Cerebellar nuclear complex (tissue), 1 donor: Measurements from ENCODE around the gene GFRAL.
"Not testable (repeated sequence)": the region's sequence is repeated elsewhere in the genome, so short reads cannot be mapped to it uniquely, and the experiment has no call there.

Experiments used
- DNase-seq, 2 experiments: peaks; one replicate each; lab custom pipeline; 2025; lab: John Stamatoyannopoulos, UW

The GFRAL gene

DNA sequence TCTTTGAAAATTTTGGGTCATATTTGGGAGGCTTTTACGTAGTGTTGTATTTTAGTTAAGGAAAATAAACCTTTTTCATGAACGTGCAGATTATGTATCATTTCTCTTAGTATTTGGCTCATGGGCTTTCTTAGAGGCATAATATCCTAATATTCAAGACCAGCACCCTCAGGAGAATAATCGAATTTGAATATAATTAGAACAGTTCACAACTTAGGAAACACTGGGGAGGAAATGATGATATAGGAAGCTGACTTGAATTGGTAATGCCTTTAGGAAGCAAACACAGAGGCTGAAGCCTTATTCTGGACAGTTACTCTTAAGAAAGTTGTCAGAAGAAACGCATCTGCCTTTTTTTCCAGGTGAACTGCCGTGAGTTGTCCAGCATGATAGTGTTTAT is at the start of gene GFRAL:
Gene GFRAL, plus strand, starts transcription at position 301 of the 400 bp plus-strand sequence. Its CDS starts 86 bp downstream, at position 387.
- DNase-seq = no peak

DNA sequence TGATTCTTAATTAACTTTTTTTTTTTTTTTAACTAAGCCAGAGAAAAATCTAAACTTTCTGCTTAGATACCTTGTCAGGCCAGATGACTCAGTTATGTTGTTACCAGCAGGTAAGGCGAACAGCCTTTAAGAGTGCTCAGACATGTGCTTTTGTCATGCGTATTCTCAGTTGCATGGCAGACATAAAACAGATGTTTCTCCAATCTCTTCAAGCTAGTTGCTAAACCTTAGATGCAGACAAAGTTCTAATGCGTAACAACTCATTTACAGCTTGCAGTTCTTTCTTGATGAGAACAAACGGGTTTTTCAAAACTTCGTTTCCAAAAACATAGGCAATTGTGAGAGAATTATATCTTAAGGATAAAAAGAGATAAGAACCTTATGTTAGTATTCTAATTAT is 49.6 kb upstream of the GFRAL start:
- no peak for DNase-seq

DNA sequence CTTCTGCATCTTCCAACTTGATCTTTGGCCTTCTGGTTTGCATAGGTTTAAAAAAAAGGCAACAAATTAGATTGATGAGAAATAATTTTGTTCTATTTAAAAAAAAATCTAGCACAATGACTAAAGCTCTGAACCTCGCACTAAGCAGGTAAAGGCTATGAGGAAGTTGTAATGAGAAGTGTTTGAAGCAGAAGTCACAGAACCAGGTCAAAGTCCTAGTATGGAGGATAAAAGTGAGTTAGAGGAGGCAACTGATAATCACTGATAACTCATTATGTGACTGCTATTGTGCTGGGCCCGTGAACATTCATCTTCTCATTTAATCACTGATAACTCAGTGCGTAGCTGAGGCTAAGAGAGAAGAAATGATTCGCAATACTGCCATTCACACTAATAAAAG is 46.1 kb upstream of the GFRAL start:
- no peak for DNase-seq

- no peak for DNase-seq
Observed at GRCh38 chr6:55282115-55282514, 45.2 kb upstream of the GFRAL start.

DNA sequence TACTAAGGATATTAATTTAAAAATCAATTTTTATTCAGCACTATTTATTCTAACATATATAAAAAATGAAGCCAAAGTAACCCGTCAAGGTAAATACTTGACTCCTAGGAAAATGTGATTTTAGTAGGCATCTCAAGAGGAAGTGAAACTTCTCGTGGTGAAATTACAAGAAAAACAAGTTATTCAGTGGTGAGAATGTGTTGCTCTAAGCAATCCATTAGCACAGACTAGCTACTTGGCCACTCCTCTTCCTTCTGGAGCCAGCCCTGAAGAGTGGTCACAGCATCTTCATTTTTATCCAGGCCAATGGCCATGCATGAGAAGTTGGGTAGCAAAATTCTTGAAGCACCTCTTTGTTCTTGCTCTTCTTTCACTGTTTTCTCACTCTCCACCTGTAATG is 40.4 kb upstream of the GFRAL start:
- no peak for DNase-seq

DNA sequence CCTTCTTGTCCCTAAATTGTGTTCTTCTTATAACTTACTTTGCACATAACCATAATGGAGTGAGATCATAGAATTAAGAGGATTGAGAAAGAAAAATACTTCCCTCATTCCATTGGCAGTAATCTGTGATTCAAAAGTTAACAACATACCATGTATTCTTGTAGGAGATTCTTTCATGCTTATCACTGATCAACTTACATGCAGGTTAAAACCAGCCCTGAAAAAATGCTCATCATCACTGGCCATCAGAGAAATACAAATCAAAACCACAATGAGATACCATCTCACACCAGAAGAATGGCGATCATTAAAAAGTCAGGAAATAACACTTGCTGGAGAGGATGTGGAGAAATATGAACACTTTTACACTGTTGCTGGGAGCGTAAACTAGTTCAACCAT is 36.5 kb upstream of the GFRAL start:
- DNase-seq = no peak

GRCh38 chr6:55293116-55293515 is 34.2 kb upstream of the GFRAL start:
- no peak for DNase-seq

GRCh38 chr6:55297214-55297613 is 30.1 kb upstream of the GFRAL start:
- not testable (repeated sequence) for DNase-seq

- DNase-seq = no peak
Observed at GRCh38 chr6:55299286-55299985, 27.8 kb upstream of the GFRAL start.

- no peak for DNase-seq
Observed at GRCh38 chr6:55304747-55305146, 22.5 kb upstream of the GFRAL start.

DNA sequence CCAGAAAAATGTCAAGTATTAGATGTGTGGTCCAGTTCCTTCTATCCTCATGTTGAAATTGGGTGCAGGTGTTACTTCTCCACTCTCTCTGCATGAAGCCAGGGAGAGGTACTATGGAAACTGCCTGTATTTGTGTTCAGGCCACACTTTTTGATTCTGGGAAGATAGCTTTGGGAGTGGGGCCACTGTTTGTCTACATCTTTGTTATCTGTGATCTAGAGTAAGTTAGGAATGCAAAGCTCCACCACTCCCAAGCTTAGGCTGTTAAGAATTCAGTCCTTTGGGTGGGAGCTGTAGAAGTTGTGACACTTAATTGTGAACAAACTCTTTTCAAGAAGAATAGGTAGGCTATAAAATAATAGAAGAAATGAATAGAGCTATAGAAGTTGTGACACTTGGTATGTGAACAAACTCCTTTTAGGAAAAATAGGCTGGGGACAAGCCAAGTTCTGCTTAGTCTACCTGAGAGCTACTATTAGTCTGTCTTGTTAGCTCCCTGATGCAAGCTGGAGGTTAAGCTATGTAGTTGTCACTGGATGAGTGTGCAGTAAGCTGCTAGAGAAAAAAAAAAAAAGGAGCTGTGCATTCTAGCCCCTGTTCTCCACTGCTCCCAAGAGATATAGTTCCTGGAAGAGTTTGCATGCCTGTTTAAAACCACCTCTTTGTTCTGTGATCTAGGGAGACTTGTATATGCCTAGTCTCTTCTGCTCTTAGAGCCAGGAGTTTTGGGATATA is 7.1 kb upstream of the GFRAL start:
- no peak for DNase-seq

GRCh38 chr6:55320696-55321086 is 6.6 kb upstream of the GFRAL start:
- no peak for DNase-seq

GRCh38 chr6:55377150-55377549 is 49.9 kb downstream of the GFRAL start:
- no peak for DNase-seq

DNA sequence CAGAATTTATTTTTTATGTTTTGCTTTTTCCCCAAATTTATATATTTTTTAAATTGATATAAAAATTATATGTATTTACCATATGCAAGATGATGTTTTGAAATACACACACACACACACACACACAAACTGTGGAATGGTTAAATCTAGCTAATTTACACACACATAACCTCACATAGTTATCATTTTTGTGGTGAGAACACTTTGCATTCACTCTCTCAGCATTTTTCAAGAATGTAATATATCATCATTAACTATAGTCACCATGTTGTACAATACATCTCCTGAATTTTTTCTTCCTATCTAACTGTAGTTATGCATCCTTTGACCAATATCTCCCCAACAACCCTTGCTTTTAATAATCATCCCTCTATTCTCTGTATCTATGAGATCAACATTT is 52.2 kb downstream of the GFRAL start:
- no peak for DNase-seq

DNA sequence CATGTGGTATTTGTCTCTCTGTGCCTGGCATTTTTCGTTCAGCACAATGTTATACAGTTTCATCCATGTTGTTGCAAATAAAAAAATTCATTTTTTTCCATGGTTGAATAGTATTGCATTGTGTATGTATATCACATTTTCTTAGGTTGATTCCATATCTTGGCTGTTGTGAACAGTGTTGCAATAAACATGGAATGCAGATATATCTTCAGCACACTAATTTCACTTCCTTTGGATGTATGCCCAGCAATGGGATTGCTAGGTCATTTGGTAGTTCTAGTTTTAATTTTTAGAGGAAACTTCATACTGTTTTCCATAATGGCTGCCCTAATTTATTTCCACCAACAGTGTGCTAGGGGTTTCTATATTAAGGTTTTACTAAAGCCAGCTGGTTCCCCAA is 52.6 kb downstream of the GFRAL start:
- DNase-seq = no peak

DNA sequence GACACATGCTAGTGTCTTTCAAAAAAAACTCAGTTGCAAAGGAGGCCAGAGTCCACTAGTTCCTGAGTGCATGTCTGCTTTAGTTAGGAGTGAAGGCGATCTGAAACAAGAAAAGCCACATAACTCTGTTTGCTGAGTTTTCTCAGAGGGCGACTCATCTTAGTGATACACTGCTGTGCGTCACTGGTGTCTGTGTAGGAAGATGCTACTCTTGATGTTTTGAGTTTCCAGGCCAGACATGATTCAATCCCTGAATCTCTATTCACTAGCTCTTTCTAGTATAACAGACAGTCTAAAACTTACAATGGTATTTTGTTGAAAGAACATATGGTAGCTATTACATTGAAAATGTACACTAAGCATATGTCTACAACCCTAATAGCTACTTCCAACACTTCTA is 60.9 kb downstream of the GFRAL start:
- DNase-seq = no peak

GRCh38 chr6:55395871-55396270 is 68.6 kb downstream of the GFRAL start:
- no peak for DNase-seq

DNA sequence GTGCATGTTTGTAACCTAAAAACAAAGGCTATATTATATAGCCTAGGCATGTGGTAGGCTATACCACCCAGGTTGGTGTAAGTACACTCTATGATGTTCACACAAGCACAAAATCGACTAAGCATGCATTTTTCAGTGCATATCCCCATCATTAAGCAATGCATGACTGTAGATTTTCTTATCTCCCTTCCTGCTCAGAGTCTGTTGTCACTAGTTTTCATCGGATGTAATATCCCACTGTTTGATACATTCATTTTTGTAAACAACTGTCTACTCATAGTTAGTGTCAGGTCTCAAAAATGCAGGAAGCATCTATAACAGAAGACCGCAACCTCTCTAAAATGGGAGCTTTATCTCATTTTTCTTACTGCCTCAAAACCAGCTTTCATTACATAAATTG is 70.7 kb downstream of the GFRAL start:
- DNase-seq = no peak

DNA sequence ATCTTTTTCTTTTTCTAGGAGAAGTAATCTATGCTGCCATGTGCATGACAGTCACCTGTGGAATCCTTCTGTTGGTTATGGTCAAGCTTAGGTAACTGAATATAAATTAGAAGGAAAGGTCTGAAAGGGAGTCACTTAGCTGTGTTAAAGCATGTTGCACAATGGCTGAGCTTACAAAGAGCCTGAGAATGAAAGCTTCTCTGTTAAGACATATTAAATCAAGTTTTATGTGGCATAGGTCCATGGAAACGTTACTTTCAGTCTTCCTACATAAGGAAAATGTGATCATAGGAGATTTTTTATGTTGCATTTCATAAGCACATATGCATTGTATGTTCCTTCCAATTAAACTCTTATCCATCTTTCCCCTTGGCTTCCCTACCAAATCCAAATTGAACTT is 72.1 kb downstream of the GFRAL start:
- no peak for DNase-seq

DNA sequence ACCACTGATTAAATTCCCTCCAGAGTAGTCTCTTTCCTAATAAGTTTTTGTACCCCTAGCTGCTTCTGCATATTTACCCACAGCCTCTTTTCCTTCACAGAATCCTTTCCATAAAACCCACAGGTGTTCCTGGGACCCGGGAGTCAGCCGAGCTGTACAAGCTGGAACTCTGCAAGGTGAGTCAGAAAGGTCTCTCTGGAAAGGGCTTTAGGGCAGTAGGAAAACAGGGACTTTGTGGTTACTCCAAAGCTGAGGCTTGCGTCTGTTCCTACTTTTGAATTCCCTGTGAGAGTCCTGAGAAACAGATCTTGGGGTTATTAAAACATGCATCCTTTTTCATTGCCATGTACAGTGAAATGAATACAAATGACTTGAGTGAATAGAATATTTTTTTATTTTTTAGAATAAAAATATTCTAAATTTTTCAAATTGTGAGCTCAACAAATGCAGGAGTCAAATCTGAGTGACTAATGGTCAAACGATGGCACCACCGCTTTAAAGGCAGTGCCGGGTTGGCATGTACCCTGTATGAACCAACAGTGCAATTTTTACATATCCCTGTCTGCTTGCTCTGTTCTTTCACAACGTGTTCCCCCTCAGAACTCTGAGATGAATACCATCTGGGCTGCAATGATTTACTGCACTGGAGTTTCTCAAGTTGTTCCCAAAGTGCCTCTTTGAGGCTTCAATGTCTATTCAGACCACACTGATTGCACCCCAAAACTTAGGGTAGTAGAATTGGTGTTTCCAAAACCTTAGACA is 78.4 kb downstream of the GFRAL start:
- no peak for DNase-seq

DNA sequence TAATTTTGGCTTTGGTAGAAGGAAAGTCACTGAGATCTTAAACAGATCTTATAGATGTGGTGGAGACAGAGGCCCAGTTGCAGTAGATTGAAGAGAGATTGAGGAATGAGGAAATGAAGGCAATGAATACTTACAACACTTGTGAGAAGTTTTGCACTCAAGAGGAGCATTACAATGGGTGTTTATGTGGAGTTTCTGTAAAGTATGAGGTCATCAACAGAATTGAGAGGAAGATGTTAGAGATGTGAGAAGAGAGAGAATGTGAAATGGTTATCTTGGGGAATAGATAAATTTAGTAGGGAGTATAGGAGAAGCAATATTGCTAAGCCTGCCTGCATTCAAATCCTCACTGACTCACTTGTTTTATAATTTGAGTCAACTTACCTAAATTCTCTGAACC is 83.4 kb downstream of the GFRAL start:
- no peak for DNase-seq

DNA sequence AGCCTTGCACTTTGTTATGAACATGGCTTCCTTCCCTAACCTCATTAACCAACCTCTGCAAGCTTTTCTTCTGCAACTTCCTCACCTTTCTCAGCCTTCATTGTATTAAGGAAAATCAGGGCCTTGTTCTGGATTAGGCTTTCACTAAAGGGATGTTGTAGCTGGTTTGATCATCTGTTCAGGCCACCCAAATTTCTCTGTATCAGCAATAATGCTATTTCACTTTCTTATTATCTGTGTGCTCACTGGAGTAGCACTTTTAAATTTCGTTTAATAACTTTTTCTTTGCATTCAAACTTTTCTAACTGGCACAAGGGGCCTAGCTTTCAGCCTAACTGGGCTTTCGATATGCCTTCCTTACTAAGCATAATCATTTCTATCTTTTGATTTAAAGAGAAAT is 96.7 kb downstream of the GFRAL start:
- DNase-seq = no peak
